ENCODE results near the gene OBSCN. TPM values are rescaled to one million over a fixed set of nuclear protein-coding genes. Genes with fewer than 3 reads are reported as not detected.

The OBSCN gene
- total RNA-seq, 1 donor from 2014 or later = 39.4 TPM

DNA sequence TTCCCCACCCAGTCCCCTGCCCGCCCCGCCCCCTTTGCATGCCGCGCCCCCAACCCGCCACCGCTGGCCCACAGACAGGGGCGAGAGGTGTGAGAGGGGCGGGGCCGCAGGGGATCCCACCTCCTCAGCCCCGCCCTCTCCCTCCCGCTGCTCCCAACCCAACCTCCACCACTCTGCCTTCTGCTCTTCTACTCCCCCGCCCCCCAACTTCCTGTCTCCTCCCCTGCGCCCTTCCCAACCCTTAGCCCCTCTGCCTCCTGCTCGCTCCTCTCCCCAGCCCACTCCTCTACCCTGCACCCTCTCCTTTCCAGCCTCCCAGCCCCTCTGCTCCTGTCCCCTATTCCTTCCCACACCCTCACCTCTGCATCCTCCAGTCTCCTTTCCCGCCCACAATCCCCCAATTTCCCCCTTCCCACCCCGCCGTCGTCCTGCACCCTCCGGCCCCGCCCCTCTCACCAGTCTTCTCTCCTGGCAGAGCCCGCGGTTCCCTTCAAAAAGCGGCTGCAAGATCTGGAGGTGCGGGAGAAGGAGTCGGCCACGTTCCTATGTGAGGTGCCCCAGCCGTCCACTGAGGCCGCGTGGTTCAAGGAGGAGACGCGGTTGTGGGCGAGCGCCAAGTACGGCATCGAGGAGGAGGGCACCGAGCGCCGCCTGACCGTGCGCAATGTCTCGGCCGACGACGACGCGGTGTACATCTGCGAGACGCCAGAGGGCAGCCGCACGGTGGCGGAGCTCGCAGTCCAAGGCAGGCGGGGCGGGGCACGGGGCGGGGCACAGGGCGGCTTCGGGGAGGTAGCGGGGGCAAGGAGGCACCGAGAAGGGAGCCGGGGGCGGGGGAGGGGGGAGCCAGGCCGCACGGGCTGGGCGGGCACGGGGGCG lies 5.4 kb downstream of the OBSCN start:
- ATAC-seq (peak; percentile 91), DNase-seq (peak; percentile 96)
- Histone ChIP-seq H3K27me3 (peaks cover 3% of the 10 kb centered on the region), H3K4me1 (peaks cover 7% of the 10 kb centered on the region), H3K4me3 (peak overlapping the region; percentile 64), H3K9me3 (no peaks in the 10 kb centered on the region), H3K36me3 (no peaks in the 10 kb centered on the region), H3K27ac (no peak overlapping the region)
- intact Hi-C loops (cut with DNase I) = no loop called here
- TF ChIP-seq, protein P1, sequence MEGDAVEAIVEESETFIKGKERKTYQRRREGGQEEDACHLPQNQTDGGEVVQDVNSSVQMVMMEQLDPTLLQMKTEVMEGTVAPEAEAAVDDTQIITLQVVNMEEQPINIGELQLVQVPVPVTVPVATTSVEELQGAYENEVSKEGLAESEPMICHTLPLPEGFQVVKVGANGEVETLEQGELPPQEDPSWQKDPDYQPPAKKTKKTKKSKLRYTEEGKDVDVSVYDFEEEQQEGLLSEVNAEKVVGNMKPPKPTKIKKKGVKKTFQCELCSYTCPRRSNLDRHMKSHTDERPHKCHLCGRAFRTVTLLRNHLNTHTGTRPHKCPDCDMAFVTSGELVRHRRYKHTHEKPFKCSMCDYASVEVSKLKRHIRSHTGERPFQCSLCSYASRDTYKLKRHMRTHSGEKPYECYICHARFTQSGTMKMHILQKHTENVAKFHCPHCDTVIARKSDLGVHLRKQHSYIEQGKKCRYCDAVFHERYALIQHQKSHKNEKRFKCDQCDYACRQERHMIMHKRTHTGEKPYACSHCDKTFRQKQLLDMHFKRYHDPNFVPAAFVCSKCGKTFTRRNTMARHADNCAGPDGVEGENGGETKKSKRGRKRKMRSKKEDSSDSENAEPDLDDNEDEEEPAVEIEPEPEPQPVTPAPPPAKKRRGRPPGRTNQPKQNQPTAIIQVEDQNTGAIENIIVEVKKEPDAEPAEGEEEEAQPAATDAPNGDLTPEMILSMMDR (IDR thresholded peaks at IDR 0.05) = peak; percentile 48

DNA sequence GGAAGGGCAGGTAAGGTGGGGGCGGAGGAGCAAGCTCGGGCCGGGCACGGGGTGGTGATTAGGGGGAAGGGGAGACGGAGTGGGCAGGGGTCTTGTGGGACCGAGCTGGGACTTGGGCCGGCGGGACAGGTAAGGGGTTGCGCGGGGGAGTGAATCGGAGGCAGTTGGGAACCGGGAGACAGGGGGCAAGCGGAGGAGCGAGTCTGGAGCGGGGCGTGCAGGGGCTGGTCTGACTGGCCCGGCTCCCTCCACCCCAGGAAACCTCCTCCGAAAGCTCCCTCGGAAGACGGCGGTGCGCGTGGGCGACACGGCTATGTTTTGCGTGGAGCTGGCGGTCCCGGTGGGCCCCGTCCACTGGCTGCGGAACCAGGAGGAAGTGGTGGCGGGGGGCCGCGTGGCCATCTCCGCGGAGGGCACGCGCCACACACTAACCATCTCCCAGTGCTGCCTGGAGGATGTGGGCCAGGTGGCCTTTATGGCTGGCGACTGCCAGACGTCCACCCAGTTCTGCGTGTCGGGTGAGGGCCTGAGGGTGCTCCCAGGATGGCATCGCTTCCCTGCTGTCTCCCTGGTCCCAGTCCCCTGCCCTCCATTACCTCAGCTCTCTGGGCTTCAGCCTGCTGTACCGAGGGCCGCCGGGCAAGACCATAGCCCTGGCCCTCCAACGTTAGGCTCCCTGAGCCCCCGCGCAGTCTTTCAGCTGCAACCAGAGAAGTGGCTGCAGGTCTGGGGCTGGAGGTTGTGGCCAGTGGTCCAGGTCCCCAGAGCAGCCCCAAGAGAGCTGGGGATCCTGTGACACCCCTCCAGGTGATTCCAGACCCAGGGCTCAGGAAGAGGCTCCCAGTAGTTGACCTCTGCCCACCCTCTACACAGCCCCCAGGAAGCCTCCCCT lies 6.3 kb downstream of the OBSCN start:
- Histone ChIP-seq H3K27me3 (no peaks in the 10 kb centered on the region), H3K36me3 (no peaks in the 10 kb centered on the region), H3K4me1 (peaks cover 7% of the 10 kb centered on the region), H3K4me3 (peak overlapping the region; percentile 64), H3K9me3 (no peaks in the 10 kb centered on the region), H3K27ac (no peak overlapping the region)
- intact Hi-C loops (cut with DNase I) = no loop called here
- TF ChIP-seq, protein P1 (IDR thresholded peaks at IDR 0.05) = no peak
- ATAC-seq (no peak), DNase-seq (peak; percentile 66)

- intact Hi-C loops (cut with DNase I) = no loop called here
- no peak overlapping the region for H3K27ac ChIP-seq
- H3K27me3 ChIP-seq = no peaks in the 10 kb centered on the region
- H3K9me3 ChIP-seq = no peaks in the 10 kb centered on the region
- H3K4me3 ChIP-seq = no peak overlapping the region
- ATAC-seq (no peak), DNase-seq (no peak)
- TF ChIP-seq, protein P1 (IDR thresholded peaks at IDR 0.05) = no peak
- no peaks in the 10 kb centered on the region for H3K36me3 ChIP-seq
- H3K4me1 ChIP-seq = peaks cover 7% of the 10 kb centered on the region
Observed at GRCh38 chr1:228214921-228215662, 7.2 kb downstream of the OBSCN start.

DNA sequence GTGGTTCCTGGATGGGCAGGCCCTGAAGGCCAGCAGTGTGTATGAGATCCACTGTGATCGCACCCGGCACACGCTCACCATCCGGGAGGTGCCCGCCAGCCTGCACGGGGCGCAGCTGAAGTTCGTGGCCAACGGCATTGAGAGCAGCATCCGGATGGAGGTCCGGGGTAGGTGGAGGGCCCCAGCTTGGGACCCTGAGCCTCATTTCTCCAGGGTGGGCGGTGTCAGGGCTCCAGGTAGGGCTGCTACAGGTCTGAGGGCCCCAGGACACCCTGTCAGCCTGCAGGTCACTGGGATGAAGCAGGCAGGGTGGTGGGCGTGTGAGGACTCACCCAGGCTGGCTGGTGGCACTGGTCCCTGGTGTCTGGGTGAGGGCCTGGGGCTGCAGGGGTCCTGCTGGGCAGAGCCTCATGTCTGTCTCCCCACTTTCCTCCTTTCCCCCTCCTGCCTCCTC lies 7.8 kb downstream of the OBSCN start:
- TF ChIP-seq, protein P1 (IDR thresholded peaks at IDR 0.05) = no peak
- Histone ChIP-seq H3K27ac (no peak overlapping the region), H3K27me3 (no peaks in the 10 kb centered on the region), H3K4me1 (peaks cover 7% of the 10 kb centered on the region), H3K4me3 (no peak overlapping the region), H3K9me3 (no peaks in the 10 kb centered on the region), H3K36me3 (no peaks in the 10 kb centered on the region)
- no peak for ATAC-seq
- DNase-seq = no peak
- intact Hi-C loops (cut with DNase I) = no loop called here
